Neural progenitor cell (in vitro differentiated cells): ENCODE results near the gene RNF133. TPM values are rescaled to one million over a fixed set of nuclear protein-coding genes. Genes with fewer than 3 reads are reported as not detected.

Source experiments
- DNase-seq: peaks from one replicate; pipeline ENCODE4 v3.0.0-alpha.2; 2016; ENCODE audit warnings: low spot score
- H2AFZ ChIP-seq: fragments of 200-600 bp; sonication (generic); replicated peaks from 2 replicates; pipeline ENCODE4 v1.6.1; 2016; ENCODE audit warnings: antibody characterized with exemption
- H3F3A ChIP-seq: fragments of 200-600 bp; sonication (generic); 2 replicates; pipeline ENCODE4 v1.6.1; 2016; ENCODE audit warnings: antibody characterized with exemption, low read depth
- H3K27ac ChIP-seq: fragments of 200-600 bp; sonication (generic); 2 replicates; pipeline ENCODE4 v1.5.1; 2016; ENCODE audit warnings: mild to moderate bottlenecking
- H3K27me3 ChIP-seq: fragments of 200-600 bp; sonication (generic); 2 replicates; pipeline ENCODE4 v1.6.1; 2016; ENCODE audit warnings: mild to moderate bottlenecking, moderate library complexity
- H3K36me3 ChIP-seq: fragments of 200-600 bp; sonication (generic); 2 replicates; pipeline ENCODE4 v1.5.1; 2016
- H3K4me1 ChIP-seq: fragments of 200-600 bp; sonication (generic); 2 replicates; pipeline ENCODE4 v1.6.1; 2016; ENCODE audit warnings: mixed run types
- H3K4me2 ChIP-seq: fragments of 200-600 bp; sonication (generic); 2 replicates; pipeline ENCODE4 v1.6.1; 2016
- H3K4me3 ChIP-seq: fragments of 200-600 bp; sonication (generic); 2 replicates; pipeline ENCODE4 v1.5.1; 2016
- H3K79me2 ChIP-seq: fragments of 200-600 bp; sonication (generic); 2 replicates; pipeline ENCODE4 v1.6.1; 2016; ENCODE audit warnings: low read depth
- H3K9ac ChIP-seq: fragments of 200-600 bp; sonication (generic); 2 replicates; pipeline ENCODE4 v1.6.1; 2016
- H3K9me3 ChIP-seq: fragments of 200-600 bp; sonication (generic); 2 replicates; pipeline ENCODE4 v1.5.1; 2016; ENCODE audit warnings: low read depth
- H4K20me1 ChIP-seq: fragments of 200-600 bp; sonication (generic); 2 replicates; pipeline ENCODE4 v1.6.1; 2016; ENCODE audit warnings: low read depth
- H3K27ac Mint-ChIP-seq: 3 replicates; pipeline ENCODE4 v1.8.0; 2021; ENCODE audit warnings: mixed read lengths
- H3K27me3 Mint-ChIP-seq: 2 replicates; pipeline ENCODE4 v1.8.0; 2022; ENCODE audit warnings: low read depth, mild to moderate bottlenecking, inconsistent platforms, moderate library complexity, mixed read lengths; ENCODE audit not compliant: insufficient read depth
- H3K36me3 Mint-ChIP-seq: 3 replicates; pipeline ENCODE4 v1.8.0; 2021; ENCODE audit warnings: mixed read lengths
- H3K4me1 Mint-ChIP-seq: 3 replicates; pipeline ENCODE4 v1.8.0; 2021; ENCODE audit warnings: mixed read lengths
- H3K4me3 Mint-ChIP-seq: 3 replicates; pipeline ENCODE4 v1.8.0; 2021; ENCODE audit warnings: mild to moderate bottlenecking, moderate library complexity, mixed read lengths
- H3K9me3 Mint-ChIP-seq: 3 replicates; pipeline ENCODE4 v1.8.0; 2020; ENCODE audit warnings: mixed read lengths
- CTCF ChIP-seq: fragments of 200-600 bp; sonication (generic); IDR thresholded peaks from 2 replicates; pipeline ENCODE4 v1.5.1; 2017; ENCODE audit warnings: antibody characterized with exemption, mild to moderate bottlenecking
- EZH2 ChIP-seq: fragments of 200-600 bp; sonication (generic); IDR thresholded peaks from 2 replicates; pipeline ENCODE4 v1.6.1; 2017; ENCODE audit warnings: antibody characterized with exemption, mild to moderate bottlenecking, moderate library complexity
- EZH2phosphoT487 ChIP-seq: fragments of 200-600 bp; sonication (generic); IDR thresholded peaks from 2 replicates; pipeline ENCODE4 v1.6.1; 2017; ENCODE audit warnings: antibody characterized with exemption
- total RNA-seq: library from RNA; depleted of rRNA; stranded (reverse); fragments of >200 nt; gene quantifications from 2 replicates; pipeline ENCODE4 v1.2.3, GENCODE V29; 2015; ENCODE audit warnings: low replicate concordance

RNF133 gene
- total RNA-seq, 1 donor from 2014 or later, result 0.09 TPM

GRCh38 chr7:122692769-122693309 lies 6.1 kb downstream of the RNF133 start:
- no peaks in the 10 kb centered on the region for H3K27me3 ChIP-seq
- no peak overlapping the region for H3K27ac ChIP-seq
- Mint-ChIP-seq H3K27me3 (peaks cover 8% of the 10 kb centered on the region), H3K36me3 (peaks cover 8% of the 10 kb centered on the region), H3K4me1 (peaks cover 29% of the 10 kb centered on the region), H3K27ac (peak overlapping the region; percentile 16), H3K9me3 (peaks cover 7% of the 10 kb centered on the region), H3K4me3 (no peak overlapping the region)
- H3F3A ChIP-seq, result peaks cover 5% of the 10 kb centered on the region
- H4K20me1 ChIP-seq, result no peaks in the 10 kb centered on the region
- peaks cover 28% of the 10 kb centered on the region for H3K4me1 ChIP-seq
- H2AFZ ChIP-seq, result no peak overlapping the region
- no peak for DNase-seq
- no peaks in the 10 kb centered on the region for H3K9me3 ChIP-seq
- H3K9ac ChIP-seq, result no peak overlapping the region
- no peak overlapping the region for H3K4me2 ChIP-seq
- H3K36me3 ChIP-seq, result no peaks in the 10 kb centered on the region
- TF ChIP-seq CTCF (no peak), EZH2 (no peak), EZH2phosphoT487 (no peak)
- H3K4me3 ChIP-seq, result no peak overlapping the region
- H3K79me2 ChIP-seq, result no peaks in the 10 kb centered on the region

GRCh38 chr7:122691569-122692235 lies 7.2 kb downstream of the RNF133 start:
- Histone ChIP-seq H3K4me3 (no peak overlapping the region), H3K9ac (no peak overlapping the region), H3K79me2 (no peaks in the 10 kb centered on the region), H2AFZ (no peak overlapping the region), H3K4me2 (no peak overlapping the region), H3K27me3 (no peaks in the 10 kb centered on the region), H3K36me3 (no peaks in the 10 kb centered on the region), H3K9me3 (no peaks in the 10 kb centered on the region), H3K27ac (no peak overlapping the region), H4K20me1 (no peaks in the 10 kb centered on the region), H3K4me1 (peaks cover 26% of the 10 kb centered on the region), H3F3A (peaks cover 5% of the 10 kb centered on the region)
- Mint-ChIP-seq H3K4me1 (peaks cover 31% of the 10 kb centered on the region), H3K4me3 (no peak overlapping the region), H3K27ac (no peak overlapping the region), H3K9me3 (peaks cover 7% of the 10 kb centered on the region), H3K27me3 (peaks cover 11% of the 10 kb centered on the region), H3K36me3 (peaks cover 8% of the 10 kb centered on the region)
- TF ChIP-seq EZH2 (no peak), CTCF (no peak)
- no peak for DNase-seq

GRCh38 chr7:122689346-122690109 lies 9.4 kb downstream of the RNF133 start:
- Mint-ChIP-seq H3K27ac (no peak overlapping the region), H3K4me1 (peaks cover 15% of the 10 kb centered on the region), H3K36me3 (peaks cover 8% of the 10 kb centered on the region), H3K9me3 (peaks cover 7% of the 10 kb centered on the region), H3K27me3 (peaks cover 11% of the 10 kb centered on the region), H3K4me3 (no peak overlapping the region)
- Histone ChIP-seq H3K4me3 (no peak overlapping the region), H3K4me1 (peaks cover 17% of the 10 kb centered on the region), H4K20me1 (no peaks in the 10 kb centered on the region), H3K27ac (no peak overlapping the region), H3F3A (no peaks in the 10 kb centered on the region), H3K4me2 (no peak overlapping the region), H3K9ac (no peak overlapping the region), H3K9me3 (no peaks in the 10 kb centered on the region), H2AFZ (no peak overlapping the region), H3K27me3 (no peaks in the 10 kb centered on the region), H3K79me2 (no peaks in the 10 kb centered on the region), H3K36me3 (no peaks in the 10 kb centered on the region)
- no peak for DNase-seq
- TF ChIP-seq EZH2phosphoT487, result no peak
- no peak for TF ChIP-seq EZH2
- TF ChIP-seq CTCF, result peak; percentile 20
